AG08395 (cell line): ENCODE results near the gene C9orf78.
A peak's percentile ranks its signal among the peaks of the same experiment; 100 is the strongest.

Source experiments
- DNase-seq: peaks from one replicate; pipeline ENCODE4 v3.0.0; 2012; ENCODE audit warnings: mixed read lengths, low spot score

Gene C9orf78

DNA sequence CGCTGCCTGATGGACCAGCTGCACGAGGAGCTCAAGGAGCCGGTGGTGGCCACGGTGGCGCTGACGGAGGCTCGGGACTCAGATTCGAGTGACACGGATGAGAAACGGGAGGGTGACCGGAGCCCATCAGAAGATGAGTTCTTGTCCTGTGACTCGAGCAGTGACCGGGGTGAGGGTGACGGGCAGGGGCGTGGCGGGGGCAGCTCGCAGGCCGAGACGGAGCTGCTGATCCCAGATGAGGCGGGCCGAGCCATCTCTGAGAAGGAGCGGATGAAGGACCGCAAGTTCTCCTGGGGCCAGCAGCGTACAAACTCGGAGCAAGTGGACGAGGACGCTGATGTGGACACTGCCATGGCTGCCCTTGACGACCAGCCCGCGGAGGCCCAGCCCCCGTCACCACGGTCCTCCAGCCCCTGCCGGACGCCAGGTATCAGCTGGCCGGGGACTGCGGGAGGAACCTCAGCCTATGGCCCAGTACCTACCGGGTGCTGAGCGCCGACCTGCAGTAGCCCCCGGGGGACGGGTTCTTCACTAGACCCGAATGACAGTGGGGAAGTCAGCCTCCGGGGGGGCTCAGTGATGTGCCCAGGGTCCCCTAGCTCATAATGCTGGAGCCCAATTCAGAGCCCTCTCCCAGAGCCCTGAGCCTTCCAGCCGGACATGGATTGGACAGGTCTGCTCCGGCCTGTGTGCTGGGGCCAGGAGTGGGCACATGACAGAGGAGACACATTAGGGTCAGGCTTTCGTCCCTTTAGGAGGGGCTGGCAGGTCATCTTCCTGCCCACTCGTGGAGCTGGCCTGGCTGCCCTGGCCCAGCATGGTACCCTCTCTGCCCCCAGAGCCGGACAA is 33.2 kb upstream of the C9orf78 start:
- DNase-seq, result no peak

DNA sequence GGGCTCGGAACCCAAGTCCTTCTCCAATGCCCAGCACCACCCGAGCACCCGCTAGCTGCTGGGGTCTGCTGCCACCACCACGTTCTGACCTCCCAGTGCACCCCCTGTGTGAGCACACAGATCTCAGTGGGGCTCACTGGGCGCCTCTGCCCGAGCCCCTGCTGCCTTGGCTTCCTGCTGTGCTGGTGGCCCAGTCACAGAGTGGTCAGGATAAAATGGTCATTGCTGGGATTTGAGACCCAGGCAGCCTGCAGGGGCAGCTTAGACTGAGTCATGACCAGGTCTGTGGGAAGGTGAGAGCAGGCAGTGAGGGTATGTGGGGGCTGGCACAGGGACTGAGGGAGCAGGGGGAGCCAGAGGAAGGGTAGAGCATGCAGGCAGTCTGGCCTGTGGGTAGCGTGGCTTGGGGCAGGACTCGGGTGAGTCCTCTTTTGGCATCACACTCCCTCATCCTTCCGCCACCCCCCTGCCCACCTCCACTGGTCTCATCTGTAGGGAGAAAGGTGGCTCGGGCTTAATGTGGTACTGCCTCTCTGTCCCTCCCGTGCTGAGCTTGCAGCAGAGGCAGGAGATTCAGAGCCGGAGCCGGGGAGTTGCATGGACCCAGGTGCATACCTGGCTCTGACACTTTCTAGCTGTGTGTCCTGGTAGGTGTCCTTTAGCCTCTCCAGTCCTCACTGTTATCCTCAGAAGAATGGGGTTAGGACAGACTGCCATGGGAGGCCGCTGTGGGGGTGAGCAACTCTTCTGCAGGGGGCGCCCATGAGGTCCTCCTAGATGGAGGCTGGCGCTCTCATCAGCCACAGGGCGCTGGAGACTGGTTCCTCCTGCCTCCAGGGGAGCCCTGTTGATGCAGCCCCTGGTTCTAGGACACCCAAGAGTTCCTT is 32.3 kb upstream of the C9orf78 start:
- no peak for DNase-seq

DNA sequence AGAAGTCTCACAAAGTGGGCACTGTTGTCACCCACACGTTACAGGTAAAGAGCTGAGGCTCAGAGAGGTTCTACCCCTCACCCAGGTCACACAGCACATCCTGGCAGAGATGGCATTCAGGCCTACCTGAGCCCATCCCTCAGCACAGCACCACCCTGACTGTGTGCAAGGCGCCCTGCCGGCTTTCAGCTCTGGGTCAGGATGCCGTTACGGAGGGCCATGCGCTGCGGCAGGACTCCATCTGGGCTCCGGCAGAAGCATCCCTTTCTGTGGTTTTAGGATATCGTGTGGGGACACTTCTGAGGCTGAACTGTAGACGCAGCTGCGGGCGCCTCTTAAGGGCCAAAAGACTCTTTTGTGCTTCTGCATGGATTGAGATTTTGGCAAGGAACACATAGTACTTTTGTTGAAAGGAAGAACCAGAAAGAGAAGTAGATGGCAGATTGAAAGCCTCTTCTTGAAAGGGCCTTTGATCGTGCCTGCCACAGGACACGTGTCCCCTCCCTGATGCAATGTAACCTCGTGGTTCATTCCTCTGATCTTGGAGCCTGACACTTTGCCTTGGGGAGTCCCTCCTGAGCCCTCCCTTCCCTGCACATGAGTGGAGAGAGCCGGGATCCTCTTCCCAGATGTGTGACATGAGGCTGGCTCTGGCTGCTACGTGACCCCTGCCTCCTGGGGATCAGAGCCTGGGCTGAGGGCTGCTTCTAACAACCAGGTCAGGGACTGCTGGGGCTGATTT is 31.5 kb upstream of the C9orf78 start:
- no peak for DNase-seq

DNA sequence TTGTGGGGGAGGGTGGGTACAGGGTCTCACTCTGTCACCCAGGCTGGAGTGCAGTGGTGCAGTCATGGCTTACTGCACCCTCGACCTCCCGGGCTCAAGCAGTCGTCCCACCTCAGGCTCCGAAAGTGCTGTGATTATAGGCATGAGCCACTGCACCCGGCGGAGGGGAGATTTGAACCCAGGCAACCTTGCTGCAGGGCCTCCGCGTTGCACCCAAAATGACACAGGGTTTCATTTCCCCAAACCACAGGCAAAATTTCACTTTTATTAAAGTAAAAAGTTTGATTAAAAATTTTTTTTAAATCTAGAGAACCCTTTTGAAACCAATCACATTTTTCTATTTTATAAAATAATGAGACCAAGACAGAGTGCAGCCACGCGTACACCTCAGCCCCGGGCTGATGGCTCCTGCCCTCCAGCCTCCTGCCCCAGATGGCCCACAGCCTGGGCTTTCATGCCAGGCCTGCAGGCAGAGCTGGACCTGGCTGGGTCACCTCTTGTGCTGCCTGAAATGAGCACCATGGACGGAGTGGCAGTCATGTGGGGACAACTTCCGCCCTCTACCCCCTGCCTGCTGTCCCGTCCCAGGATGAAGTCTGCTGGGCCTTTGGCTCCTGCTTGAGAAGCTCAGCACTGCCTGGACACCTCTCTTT is 30.7 kb upstream of the C9orf78 start:
- DNase-seq, result no peak

DNA sequence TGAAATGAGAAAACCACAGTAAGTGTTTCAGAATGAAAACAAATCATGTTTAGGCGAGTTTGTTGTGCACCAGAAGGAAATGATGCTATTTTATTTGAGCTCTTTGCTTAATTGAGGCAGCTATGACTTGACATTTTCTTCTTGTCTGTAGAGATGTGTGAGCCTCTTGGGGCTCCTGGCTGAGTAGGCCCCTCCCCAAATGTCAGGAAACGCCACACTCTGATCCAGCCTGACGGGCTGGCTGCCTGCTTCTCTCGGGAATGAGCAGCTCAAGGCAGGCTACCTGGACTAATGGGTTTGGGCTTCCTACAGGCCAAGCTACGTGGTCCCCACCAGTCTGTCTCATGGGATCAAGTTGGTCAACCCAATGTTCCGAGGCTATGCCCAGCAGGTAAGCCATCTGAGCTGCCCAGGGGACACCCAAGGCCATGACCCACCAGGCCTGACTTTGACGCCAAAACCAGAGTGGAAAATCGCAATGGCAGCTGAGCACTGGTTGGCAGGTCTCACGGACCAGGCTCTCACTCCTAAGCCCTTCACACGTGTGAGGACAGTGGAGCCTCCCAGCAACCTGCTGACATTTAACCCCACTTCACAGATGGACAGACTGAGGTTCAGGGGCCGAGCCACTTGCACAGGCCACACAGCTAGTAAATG is 30.0 kb upstream of the C9orf78 start:
- no peak for DNase-seq

DNA sequence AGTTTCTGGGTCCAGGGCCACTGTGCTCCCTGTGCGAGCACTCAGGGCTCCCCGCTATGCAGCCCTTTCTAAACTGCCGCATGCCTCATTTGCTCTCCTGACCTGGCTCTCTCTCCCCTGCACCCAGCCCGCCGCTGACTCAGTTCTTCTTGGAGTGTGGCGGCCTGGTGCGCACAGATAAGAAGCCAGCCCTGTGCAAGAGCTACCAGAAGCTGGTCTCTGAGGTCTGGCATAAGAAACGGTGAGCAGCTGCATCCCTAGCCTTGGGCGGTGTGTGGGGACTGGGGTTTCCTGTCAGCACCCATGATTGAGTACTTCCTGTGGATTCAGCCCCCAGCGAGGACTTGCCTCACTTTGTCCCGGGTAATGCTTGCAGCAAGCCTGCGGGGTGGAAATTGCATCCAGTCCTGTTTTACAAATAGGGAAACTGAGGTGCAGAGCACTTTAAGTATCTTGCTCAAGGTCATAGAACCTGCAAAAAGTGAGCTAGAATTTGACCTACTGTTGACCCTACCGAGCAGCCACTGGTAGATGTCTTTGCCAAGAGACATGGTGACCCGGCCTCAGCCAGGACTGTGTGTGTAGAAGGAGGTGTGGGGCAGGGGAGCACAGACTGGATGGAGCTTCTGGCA is 28.1 kb upstream of the C9orf78 start:
- peak; percentile 43 for DNase-seq

DNA sequence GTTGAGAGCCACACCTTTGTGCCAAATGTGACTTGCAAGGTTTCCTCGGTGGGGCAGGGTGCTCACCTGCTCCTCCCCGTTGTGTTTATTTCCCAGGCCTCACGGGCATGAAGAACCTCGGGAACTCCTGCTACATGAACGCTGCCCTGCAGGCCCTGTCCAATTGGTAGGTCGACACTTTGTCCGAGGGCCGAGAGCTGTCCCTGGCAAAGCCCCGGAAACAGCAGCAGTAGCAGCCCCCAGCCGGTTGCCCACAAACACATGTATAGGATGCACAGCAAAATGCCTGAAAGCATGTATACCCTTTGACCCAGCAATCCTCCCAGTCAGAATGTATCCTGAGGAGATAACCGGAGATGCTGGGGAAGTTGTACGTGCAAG is 26.4 kb upstream of the C9orf78 start:
- DNase-seq, result no peak

DNA sequence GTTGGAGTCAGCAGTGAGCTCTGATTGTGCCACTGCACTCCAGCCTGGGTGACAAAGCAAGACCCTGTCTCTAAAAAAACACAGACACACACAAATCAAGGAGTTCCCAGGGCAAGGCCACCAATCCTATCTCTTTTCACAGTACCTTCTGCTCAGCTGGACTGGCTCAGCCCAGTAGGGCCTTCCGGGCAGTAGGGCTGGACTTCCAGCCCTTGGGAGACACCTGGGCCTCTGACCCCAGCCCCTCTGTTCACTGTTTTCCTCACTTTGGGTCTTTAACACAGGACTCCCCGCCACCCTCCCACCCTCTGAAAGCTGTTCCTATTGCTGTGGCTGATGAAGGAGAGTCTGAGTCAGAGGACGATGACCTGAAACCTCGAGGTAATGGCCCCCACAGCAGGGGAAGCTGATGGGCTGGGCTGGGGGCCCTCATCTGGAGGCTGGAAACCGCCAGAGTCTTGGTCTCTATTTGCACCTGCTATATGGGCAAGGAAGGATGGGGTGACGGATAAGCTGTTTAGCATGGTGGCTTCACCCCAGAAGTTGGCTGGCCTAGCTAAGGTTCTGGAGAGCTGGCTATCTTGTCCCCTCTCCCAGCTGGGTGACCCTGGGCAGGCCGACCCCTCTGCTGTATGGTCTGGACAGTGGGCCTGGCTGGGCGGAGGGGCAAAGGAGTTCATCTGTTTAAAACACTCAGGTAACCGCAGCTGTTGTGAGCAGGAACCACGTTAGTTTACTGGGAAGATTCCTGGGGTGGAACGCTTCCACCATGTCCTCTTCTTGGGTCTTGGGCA is 25.8 kb upstream of the C9orf78 start:
- DNase-seq, result no peak

DNA sequence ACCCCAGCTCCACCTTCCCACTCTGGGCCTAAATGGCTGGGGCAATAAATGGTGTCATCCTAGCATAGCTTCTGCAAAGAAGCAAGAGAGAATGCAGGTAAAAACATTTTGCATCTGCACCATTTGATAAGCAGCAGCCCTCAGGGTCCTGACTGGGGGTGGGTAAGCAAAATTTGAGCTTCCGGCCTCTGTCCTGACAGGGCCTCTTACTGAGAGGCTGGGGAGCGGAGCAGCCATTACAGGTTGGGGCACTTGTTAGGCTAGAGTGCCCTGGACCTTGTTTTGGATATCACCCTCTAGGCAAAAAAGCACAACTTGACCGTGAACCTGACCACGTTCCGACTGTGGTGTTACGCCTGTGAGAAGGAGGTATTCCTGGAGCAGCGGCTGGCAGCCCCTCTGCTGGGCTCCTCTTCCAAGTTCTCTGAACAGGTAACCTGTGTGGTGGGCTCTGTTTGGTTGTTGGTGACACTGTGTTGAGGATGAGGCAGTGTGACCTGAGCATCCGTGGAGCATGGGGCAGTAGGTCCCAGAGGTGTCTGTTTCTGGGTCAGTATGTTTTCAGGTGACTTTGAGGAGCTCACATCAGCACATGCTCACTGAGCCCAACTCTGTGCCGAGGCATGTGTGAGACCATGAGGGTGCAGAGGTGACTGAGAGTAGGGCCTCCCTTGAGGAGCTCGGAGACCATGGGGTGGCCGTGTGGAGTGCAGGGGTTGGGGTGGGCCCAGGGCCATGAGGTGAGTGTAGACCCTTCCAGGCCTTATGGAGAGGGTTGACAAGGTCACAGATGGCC is 23.3 kb upstream of the C9orf78 start:
- DNase-seq, result no peak

DNA sequence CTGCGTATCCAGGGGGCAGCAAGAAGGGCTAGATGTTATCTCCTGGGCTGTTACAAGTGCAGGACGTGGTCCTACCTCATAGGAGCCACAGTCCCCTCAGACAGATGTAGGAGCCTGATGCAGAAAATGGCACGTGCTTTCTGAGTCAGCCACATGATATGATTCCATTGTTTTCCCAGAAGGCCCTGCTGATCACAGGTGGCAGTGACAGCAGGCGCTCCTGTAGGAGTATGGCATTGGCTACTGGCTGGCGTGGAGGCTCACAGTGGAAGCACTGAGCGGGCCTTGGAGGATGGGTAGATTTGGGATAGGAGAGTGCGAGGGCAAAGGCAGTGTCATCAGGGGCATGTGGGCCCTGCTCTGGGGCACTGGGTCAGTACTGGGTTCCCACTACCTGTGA is 22.1 kb upstream of the C9orf78 start:
- DNase-seq, result no peak

DNA sequence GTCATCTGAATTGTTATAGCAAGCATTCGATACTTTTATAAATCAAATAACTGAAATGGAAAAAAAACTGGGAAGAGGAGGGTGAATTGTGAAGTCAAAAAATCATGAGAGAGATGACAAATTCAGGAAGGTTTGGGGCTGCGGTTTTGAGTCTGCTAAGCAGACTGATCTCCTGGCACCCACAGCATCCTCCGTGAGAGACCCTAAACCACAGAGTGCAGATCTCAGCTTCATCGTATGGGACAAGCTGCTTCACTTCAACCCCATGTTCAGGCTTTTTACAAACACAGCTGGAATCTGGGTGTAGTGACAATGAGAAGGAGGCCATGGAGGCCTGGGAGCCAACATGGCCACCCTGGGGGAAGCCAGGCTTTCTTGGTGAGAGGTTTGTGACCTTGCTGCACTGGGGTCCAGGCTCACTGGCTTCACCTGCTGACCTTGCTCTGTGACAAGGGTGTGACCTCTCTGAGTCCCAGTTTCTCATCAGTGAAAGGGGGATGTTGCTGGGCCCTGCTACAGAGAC is 19.6 kb upstream of the C9orf78 start:
- no peak for DNase-seq

DNA sequence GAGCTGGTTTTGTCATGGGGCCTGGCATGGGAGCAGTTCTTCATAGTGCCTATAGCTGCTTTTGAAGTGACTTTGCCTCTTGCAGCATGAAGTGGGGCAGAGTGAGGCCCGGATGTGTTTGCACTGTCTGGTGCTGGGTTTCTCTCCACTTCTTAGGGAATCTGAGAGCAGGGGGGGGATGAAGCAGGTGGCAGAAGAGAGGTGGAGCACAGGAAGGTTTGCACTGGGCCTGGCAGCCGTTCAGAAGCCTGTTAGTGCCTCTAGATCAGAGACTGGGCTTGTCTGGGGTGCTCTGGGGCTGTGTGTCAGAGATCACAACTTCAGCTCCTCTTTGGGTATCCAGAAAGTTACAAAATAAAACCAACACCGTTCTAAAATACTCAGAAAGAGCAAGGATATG is 18.5 kb upstream of the C9orf78 start:
- DNase-seq, result no peak

DNA sequence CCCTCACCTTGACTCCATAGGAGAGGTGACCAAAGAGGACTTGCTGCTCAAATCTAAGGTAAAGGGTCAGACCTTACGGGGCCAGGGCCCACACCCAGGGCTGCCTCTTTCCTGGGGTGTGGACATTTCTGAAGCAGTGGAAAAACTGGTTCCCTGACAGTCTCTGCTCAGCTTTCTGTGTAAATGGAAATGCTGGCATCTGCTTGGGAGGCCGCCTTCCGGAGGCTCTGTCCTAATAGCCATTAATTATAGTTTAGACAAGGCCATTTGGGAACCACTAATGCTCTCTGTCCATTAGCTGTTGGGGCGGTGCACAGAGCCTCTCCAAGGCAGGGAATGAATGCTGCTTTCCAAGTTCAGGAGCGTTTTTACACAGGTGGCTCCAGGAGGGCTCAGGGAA is 17.5 kb upstream of the C9orf78 start:
- no peak for DNase-seq

DNA sequence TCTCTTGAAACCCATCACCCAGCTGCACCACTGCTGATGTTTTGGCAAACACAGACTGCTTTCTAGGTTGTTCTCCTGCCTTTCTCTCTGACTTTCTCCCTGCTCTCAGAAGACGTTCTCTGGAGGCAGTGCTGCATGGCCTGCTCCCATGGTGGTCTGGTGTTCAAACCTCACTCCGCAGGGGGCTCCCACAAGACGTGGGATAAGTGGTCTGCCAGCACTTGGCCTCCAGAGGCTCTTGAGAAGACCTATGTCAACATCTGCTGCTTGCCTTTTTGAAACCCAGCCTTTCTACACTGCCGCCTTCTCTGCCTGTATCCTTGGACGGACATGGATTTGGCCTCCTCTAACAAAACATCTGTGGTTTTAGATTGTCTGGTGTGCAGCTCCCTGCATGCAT is 16.7 kb upstream of the C9orf78 start:
- no peak for DNase-seq

DNA sequence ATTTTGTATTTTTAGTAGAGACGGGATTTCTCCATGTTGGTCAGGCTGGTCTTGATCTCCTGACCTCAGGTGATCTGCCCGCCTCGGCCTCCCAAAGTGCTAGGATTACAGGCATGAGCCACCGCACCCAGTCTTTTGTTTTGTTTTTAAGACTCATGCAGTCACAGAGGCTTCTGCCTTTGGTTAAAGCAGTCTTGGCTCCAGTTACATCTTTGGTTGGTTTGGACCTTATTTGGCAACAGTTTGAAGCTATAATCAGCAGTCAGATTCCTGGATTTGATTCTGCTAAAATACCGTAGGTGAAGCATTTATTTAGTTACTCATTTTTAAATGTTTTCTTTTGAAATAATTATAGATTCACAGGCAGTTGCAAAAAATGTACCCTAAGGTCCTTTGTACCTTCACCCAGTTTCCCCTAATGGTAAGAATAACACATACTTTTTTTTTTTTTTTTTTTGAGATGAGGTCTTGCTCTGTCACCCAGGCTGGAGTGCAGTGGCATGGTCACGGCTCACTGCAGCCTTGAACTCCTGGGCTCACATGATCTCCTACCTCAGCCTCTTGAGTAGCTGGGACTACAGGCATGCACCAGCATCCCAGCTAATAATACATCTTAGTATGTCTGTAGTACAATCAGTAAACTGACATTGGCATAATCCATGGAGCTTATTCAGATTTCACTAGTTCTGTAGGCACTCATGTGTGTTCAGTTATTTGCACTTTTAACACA is 15.9 kb upstream of the C9orf78 start:
- DNase-seq, result no peak

DNA sequence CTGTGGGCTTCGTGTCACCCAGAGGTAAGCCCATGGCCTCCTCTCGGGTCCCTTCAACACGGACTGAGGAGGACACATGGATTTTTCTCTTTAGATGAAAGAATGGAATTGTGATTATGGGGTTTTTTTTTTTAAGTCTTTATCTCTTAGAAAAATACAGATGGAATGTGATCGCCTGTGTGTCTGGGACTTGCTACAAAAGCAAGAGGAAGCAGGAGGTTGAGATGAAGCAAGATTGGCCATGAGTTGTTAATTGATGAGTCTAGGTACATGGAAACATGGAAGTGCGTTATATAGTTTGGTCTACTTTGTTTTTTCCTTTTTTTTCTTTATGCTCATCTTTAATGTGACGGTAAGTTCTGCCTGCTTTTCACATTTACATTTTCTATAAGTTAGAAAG is 14.8 kb upstream of the C9orf78 start:
- no peak for DNase-seq

DNA sequence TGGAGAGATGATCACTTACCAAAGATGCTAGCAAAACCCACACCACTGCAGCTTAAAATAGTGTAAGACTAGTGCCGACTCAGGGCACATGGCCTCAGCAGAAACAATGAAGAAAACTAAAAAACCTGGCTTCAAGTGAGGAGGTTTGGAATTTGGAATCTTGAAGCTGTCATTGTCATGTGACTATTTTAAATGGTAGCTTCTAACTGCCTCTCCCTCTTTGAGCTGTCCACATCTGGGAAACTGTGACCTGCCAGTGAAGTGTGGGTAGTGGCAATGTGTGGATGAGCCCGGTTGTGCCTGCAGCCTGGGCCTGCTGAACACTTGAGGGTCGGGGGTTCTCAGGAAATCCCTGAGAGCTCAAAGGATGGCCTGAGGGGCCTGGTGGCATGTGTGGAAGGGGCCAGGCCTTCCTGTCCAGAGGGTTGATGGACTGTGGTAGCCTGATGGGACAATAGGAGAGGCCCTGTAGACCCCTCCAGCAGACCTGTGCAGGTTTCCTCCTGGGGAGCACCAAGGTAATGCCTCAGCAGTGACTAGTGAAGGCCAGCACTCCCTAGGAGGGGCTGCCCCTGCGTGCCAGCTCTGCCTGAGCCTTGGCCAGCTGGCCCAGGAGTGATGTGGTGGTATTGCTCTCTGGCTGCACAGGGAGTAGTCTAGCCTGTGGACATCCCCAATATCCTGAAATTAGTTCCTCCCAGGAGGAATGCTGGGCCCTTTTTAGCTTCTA is 13.8 kb upstream of the C9orf78 start:
- DNase-seq, result no peak

DNA sequence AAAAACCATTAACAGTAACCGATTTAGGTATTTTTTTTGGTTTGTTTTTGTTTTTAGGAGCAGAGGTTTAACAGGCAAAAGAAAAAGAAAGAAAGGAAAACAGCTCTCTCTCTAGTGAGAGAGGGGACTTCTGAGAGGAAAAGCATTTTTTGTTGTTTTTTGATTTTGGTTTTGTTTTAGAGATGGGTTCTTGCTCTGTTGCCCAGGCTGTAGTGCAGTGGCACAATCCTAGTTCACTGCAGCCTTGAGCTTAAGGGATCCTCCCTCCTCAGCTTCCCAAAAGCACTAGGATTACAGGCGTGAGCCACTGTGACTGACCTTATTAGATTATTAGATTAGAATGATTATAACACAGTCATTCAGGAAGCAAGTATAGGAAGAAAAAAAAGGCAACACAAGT is 10.3 kb upstream of the C9orf78 start:
- DNase-seq, result no peak
